Peyer's patch (tissue), 4 donors: ENCODE measurements around the gene PRIMA1.

ENCODE experiments used
- CTCF ChIP-seq, 6 experiments: fragments of 450-650 bp in 4 of 6; fragments of 200-600 bp in 2 of 6; sonication (generic) in 1 of 6; IDR thresholded peaks; one replicate each; pipeline ENCODE4 v1.5.1; 2017 to 2019; ENCODE audit warnings: antibody characterized with exemption in 6 of 6, mild to moderate bottlenecking in 3 of 6, moderate library complexity in 1 of 6
- POLR2A ChIP-seq, 2 donors: fragments of 450-650 bp; IDR thresholded peaks; one replicate each; pipeline ENCODE4 v1.5.1; 2017; ENCODE audit warnings: antibody characterized with exemption in 2 of 2, mild to moderate bottlenecking in 2 of 2, moderate library complexity in 2 of 2

- TF ChIP-seq CTCF (IDR thresholded peaks at IDR 0.05): no peak
- no peak for TF ChIP-seq POLR2A (IDR thresholded peaks at IDR 0.05)
Measured at GRCh38 chr14:93708311-93708734, 80.0 kb downstream of the PRIMA1 start.
